ENCODE measurements around the gene TOM1. TPM values are rescaled to one million over a fixed set of nuclear protein-coding genes. Genes with fewer than 3 reads are reported as not detected.

TOM1 gene
- total and polyA plus RNA-seq, 2 of the 13 experiments (the other 11 are each of a cell fraction or from before 2014, with no cell fraction given): 30.8 to 87.3 TPM

- TF ChIP-seq, protein P1, sequence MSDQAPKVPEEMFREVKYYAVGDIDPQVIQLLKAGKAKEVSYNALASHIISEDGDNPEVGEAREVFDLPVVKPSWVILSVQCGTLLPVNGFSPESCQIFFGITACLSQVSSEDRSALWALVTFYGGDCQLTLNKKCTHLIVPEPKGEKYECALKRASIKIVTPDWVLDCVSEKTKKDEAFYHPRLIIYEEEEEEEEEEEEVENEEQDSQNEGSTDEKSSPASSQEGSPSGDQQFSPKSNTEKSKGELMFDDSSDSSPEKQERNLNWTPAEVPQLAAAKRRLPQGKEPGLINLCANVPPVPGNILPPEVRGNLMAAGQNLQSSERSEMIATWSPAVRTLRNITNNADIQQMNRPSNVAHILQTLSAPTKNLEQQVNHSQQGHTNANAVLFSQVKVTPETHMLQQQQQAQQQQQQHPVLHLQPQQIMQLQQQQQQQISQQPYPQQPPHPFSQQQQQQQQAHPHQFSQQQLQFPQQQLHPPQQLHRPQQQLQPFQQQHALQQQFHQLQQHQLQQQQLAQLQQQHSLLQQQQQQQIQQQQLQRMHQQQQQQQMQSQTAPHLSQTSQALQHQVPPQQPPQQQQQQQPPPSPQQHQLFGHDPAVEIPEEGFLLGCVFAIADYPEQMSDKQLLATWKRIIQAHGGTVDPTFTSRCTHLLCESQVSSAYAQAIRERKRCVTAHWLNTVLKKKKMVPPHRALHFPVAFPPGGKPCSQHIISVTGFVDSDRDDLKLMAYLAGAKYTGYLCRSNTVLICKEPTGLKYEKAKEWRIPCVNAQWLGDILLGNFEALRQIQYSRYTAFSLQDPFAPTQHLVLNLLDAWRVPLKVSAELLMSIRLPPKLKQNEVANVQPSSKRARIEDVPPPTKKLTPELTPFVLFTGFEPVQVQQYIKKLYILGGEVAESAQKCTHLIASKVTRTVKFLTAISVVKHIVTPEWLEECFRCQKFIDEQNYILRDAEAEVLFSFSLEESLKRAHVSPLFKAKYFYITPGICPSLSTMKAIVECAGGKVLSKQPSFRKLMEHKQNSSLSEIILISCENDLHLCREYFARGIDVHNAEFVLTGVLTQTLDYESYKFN (CRISPR knock-in tag; conservative IDR thresholded peaks at IDR 0.05): peak; percentile 62
- TF ChIP-seq ZBTB20 (CRISPR knock-in tag; IDR thresholded peaks at IDR 0.05; ENCODE audit: borderline replicate concordance, low read depth): no peak
- no peak for TF ChIP-seq ZFP36L2 (CRISPR knock-in tag; IDR thresholded peaks at IDR 0.05)
- TF ChIP-seq ATF3 (CRISPR knock-in tag; IDR thresholded peaks at IDR 0.05): 0 out of 2 replicates have a peak, but pooled peaks have one; percentile 31
- 0 out of 2 replicates have a peak, but pooled peaks have one; percentile 19 for TF ChIP-seq ZSCAN22 (CRISPR knock-in tag; IDR thresholded peaks at IDR 0.05)
- TF ChIP-seq RBFOX2 (IDR thresholded peaks at IDR 0.05; ENCODE audit: low read depth, low read length): no peak
- TF ChIP-seq ZKSCAN8 (CRISPR knock-in tag; IDR thresholded peaks at IDR 0.05; ENCODE audit: borderline replicate concordance): no peak
- no peak for TF ChIP-seq NR1H2 (CRISPR knock-in tag; IDR thresholded peaks at IDR 0.05; ENCODE audit: borderline replicate concordance, low read depth)
- TF ChIP-seq RELA (CRISPR knock-in tag; IDR thresholded peaks at IDR 0.05): no peak
- TF ChIP-seq, protein P2, sequence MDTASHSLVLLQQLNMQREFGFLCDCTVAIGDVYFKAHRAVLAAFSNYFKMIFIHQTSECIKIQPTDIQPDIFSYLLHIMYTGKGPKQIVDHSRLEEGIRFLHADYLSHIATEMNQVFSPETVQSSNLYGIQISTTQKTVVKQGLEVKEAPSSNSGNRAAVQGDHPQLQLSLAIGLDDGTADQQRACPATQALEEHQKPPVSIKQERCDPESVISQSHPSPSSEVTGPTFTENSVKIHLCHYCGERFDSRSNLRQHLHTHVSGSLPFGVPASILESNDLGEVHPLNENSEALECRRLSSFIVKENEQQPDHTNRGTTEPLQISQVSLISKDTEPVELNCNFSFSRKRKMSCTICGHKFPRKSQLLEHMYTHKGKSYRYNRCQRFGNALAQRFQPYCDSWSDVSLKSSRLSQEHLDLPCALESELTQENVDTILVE (CRISPR knock-in tag; IDR thresholded peaks at IDR 0.05): peak; percentile 39; the same call in 1 of the 2 replicates
These were observed 12.7 kb downstream of the TOM1 start (continued) for GRCh38 chr22:35312198-35313059.
